SJSA1 (cell line): ENCODE measurements around the gene ARPC2. TPM values are rescaled to one million over a fixed set of nuclear protein-coding genes. Genes with fewer than 3 reads are reported as not detected.
A peak's percentile ranks its signal among the peaks of the same experiment; 100 is the strongest.
"Not testable (repeated sequence)": the region's sequence is repeated elsewhere in the genome, so short reads cannot be mapped to it uniquely, and the experiment has no call there.

Source experiments
- DNase-seq, 2 experiments: peaks; one replicate each; pipeline ENCODE4 v3.0.0-alpha.2; 2015 to 2020; ENCODE audit warnings: low spot score in 2 of 2, low read depth in 1 of 2
- H3K27ac ChIP-seq: fragments of 250-450 bp; sonication (Bioruptor Pico); 2 replicates; pipeline ENCODE4 v1.5.1; 2020; ENCODE audit warnings: mild to moderate bottlenecking, moderate library complexity
- H3K27me3 ChIP-seq: fragments of 250-450 bp; sonication (Bioruptor Pico); replicated peaks from 2 replicates; pipeline ENCODE4 v1.5.1; 2020; ENCODE audit warnings: mild to moderate bottlenecking, moderate library complexity
- H3K36me3 ChIP-seq: fragments of 250-450 bp; sonication (Bioruptor Pico); 2 replicates; pipeline ENCODE4 v1.5.1; 2020; ENCODE audit warnings: mild to moderate bottlenecking
- H3K4me1 ChIP-seq: fragments of 250-450 bp; sonication (Bioruptor Pico); replicated peaks from 2 replicates; pipeline ENCODE4 v1.6.1; 2021; ENCODE audit warnings: mild to moderate bottlenecking
- H3K4me3 ChIP-seq: fragments of 250-450 bp; sonication (Bioruptor Pico); 2 replicates; pipeline ENCODE4 v1.5.1; 2020; ENCODE audit warnings: mild to moderate bottlenecking
- H3K9me3 ChIP-seq: fragments of 250-450 bp; sonication (Bioruptor Pico); replicated peaks from 2 replicates; pipeline ENCODE4 v1.5.1; 2020; ENCODE audit warnings: mild to moderate bottlenecking
- total RNA-seq: library from RNA; depleted of rRNA; stranded (reverse); fragments of >200 nt; shearing (Covaris generic); gene quantifications from 2 replicates; pipeline ENCODE4 v1.2.3, GENCODE V29; 2014; rRNA removed

Gene ARPC2
- 490 and 702 TPM in 2 replicates for total RNA-seq

DNA sequence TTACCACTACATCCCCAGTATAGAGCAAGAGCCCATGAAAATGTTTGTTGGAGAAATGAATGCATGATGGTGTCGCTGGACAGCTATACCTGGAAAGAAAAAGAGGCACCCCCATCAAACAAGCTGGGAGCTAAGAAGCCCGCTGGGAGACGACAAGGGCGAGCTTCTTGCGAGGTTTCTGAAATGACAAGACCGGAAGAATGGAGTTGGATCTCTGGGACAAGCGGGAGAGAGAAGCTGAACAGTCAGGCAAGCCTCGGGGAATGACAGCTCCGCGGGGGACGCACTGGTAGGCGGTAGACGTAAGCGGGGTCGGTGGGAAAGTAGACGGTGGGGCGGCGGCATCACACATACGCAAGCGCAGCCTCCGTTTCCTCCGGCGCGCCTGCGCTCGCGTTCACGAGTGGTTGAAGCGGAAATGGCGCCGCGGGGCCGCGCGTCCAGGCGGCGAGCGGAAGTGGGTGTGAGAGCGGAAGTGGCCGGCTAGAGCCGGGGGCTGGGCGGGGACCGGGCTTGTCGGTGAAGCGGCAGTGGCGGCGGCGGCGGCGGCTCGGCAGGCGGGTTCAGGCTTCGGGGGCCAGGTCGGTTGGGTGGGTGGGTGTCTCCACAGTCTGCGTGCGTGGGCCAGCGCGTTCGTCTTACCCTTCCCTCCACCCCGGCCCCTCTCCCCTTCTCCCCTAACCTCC lies at the start of gene ARPC2:
Gene ARPC2, plus strand, starts transcription at position 516 of the 686 bp plus-strand sequence. CDS start 282 bp downstream, outside the sequence.
- no peaks in the 10 kb centered on the region; the same call in 1 of the 2 replicates for H3K27me3 ChIP-seq
- peak within 1 kb of the TSS; percentile 75 for H3K4me3 ChIP-seq
- peak; percentile 88 to 95 for DNase-seq
- H3K9me3 ChIP-seq: 0 out of 2 replicates have a peak, but pooled peaks cover 3% of the 10 kb centered on the region
- H3K27ac ChIP-seq: peak within 1 kb of the TSS; percentile 81
- H3K4me1 ChIP-seq: peaks cover 29% of the 10 kb centered on the region
- peaks cover 45% of the 10 kb centered on the region for H3K36me3 ChIP-seq

GRCh38 chr2:218168016-218168415 lies 49.0 kb upstream of the ARPC2 start:
- 0 out of 2 replicates have a peak, but pooled peaks cover 10% of the 10 kb centered on the region for H3K27me3 ChIP-seq
- no peaks in the 10 kb centered on the region for H3K9me3 ChIP-seq
- no peaks in the 10 kb centered on the region for H3K36me3 ChIP-seq
- no peak overlapping the region for H3K4me3 ChIP-seq
- no peak for DNase-seq
- H3K27ac ChIP-seq: no peak overlapping the region
- H3K4me1 ChIP-seq: no peaks in the 10 kb centered on the region

DNA sequence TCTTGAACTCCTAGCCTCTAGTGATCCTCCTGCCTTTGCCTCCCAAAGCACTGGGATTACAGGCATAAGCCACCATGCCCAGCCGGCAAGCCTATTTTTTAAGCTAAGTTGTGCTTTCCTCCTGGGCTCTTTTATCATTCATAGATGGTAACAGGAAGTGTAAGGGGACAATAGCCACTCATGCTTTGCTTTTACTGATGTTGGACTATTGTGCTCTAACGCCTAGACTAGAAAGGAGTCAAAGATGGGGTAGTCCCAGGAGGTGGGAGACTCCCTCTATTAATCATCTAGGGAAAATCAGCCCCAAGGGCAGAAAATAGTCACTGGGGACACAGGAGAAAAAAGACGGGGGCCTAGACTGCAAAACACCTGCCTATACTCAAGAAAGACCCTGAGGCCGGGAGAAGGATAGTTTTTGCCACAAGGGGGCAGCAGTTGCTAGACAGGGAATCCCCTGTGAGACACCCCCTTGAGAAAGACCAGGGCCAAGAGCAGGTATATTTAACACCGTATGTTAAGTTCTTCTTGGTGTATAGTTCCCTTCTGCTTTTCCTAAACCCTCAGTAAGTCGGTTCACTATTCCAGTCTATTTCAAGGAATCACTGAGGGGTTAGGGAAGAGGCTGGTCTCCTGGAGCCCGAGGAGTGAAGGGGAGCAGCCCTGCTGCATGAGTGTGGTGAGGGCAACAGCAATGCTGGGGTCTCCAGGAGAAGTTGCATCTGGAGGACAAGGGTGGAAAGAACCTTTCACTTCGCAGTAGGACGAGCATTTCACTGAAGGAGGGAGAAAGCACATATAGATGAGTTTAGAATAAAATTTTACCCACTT lies 48.1 kb upstream of the ARPC2 start:
- Histone ChIP-seq H3K4me1 (no peaks in the 10 kb centered on the region), H3K36me3 (no peaks in the 10 kb centered on the region), H3K27me3 (0 out of 2 replicates have a peak, but pooled peaks cover 10% of the 10 kb centered on the region), H3K9me3 (no peaks in the 10 kb centered on the region), H3K4me3 (no peak overlapping the region), H3K27ac (no peak overlapping the region)
- peak; percentile 37 to 68 for DNase-seq

GRCh38 chr2:218169757-218170546 lies 47.0 kb upstream of the ARPC2 start:
- H3K27me3 ChIP-seq: 0 out of 2 replicates have a peak, but pooled peaks cover 10% of the 10 kb centered on the region
- H3K27ac ChIP-seq: no peak overlapping the region
- no peaks in the 10 kb centered on the region for H3K4me1 ChIP-seq
- no peak overlapping the region for H3K4me3 ChIP-seq
- H3K36me3 ChIP-seq: no peaks in the 10 kb centered on the region
- no peaks in the 10 kb centered on the region for H3K9me3 ChIP-seq
- DNase-seq: no peak

GRCh38 chr2:218171744-218172143 lies 45.2 kb upstream of the ARPC2 start:
- H3K9me3 ChIP-seq, H3K27ac ChIP-seq, DNase-seq, H3K36me3 ChIP-seq, H3K4me1 ChIP-seq, H3K4me3 ChIP-seq, H3K27me3 ChIP-seq: not testable (repeated sequence)

- no peaks in the 10 kb centered on the region for H3K9me3 ChIP-seq
- H3K27me3 ChIP-seq: no peaks in the 10 kb centered on the region
- no peak overlapping the region for H3K27ac ChIP-seq
- H3K4me1 ChIP-seq: no peaks in the 10 kb centered on the region
- DNase-seq: no peak
- H3K4me3 ChIP-seq: no peak overlapping the region
- no peaks in the 10 kb centered on the region for H3K36me3 ChIP-seq
These were observed 44.1 kb upstream of the ARPC2 start for GRCh38 chr2:218172845-218173244.

GRCh38 chr2:218179782-218180181 lies 37.2 kb upstream of the ARPC2 start:
- no peaks in the 10 kb centered on the region for H3K9me3 ChIP-seq
- no peaks in the 10 kb centered on the region for H3K36me3 ChIP-seq
- DNase-seq: no peak
- H3K27ac ChIP-seq: no peak overlapping the region
- H3K4me1 ChIP-seq: no peaks in the 10 kb centered on the region
- H3K27me3 ChIP-seq: peaks cover 3% of the 10 kb centered on the region; the same call in 1 of the 2 replicates
- H3K4me3 ChIP-seq: no peak overlapping the region

- H3K4me1 ChIP-seq: no peaks in the 10 kb centered on the region
- DNase-seq: no peak
- no peak overlapping the region for H3K4me3 ChIP-seq
- H3K27me3 ChIP-seq: peaks cover 3% of the 10 kb centered on the region; the same call in 1 of the 2 replicates
- H3K27ac ChIP-seq: no peak overlapping the region
- H3K9me3 ChIP-seq: no peaks in the 10 kb centered on the region
- no peaks in the 10 kb centered on the region for H3K36me3 ChIP-seq
These were observed 36.4 kb upstream of the ARPC2 start for GRCh38 chr2:218180467-218181114.

DNA sequence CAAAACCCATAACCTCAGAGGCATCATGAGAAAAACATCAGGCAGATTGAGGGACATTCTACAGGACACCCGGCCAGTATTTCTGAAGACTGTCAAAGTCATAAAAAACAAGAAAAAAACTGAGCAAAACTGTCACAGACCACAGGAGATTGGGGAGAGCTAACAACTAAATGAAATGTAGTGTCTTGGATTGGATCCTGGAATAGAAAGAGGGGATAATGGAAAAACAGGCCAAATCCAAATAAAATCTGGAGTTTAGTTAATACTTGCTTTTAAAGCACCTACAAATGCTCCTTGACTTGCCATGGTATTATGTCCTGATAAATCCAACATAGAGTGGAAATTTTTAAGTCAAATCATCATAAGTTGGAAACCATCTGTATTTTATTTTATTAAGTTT lies 32.7 kb upstream of the ARPC2 start:
- H3K27me3 ChIP-seq: peaks cover 3% of the 10 kb centered on the region; the same call in 1 of the 2 replicates
- H3K9me3 ChIP-seq: no peaks in the 10 kb centered on the region
- no peak overlapping the region for H3K27ac ChIP-seq
- H3K36me3 ChIP-seq: no peaks in the 10 kb centered on the region
- no peak for DNase-seq
- H3K4me1 ChIP-seq: no peaks in the 10 kb centered on the region
- no peak overlapping the region for H3K4me3 ChIP-seq

DNA sequence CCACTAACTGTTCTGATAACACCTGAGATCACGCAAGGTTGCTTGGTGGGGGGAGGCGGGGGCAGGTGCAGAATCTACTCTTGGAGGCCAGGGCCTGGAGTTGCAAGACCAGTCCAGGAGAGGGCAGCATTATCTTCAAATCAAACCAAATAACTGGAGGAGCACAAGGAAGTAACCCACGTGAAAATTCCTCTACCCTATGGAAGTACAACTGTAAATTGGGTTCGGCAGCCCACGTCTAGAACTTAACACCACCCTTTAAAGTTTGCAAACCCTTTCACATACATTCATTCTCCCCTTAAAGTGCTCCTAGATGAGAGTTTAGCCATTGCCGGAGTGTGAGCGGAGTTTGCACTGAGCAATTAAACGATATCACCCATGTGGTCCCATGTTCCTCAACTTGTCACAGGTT lies 30.6 kb upstream of the ARPC2 start:
- DNase-seq: peak; percentile 42 to 58
- Histone ChIP-seq H3K4me1 (no peaks in the 10 kb centered on the region), H3K4me3 (no peak overlapping the region), H3K27ac (no peak overlapping the region), H3K9me3 (no peaks in the 10 kb centered on the region), H3K36me3 (no peaks in the 10 kb centered on the region), H3K27me3 (peaks cover 3% of the 10 kb centered on the region; the same call in 1 of the 2 replicates)

DNA sequence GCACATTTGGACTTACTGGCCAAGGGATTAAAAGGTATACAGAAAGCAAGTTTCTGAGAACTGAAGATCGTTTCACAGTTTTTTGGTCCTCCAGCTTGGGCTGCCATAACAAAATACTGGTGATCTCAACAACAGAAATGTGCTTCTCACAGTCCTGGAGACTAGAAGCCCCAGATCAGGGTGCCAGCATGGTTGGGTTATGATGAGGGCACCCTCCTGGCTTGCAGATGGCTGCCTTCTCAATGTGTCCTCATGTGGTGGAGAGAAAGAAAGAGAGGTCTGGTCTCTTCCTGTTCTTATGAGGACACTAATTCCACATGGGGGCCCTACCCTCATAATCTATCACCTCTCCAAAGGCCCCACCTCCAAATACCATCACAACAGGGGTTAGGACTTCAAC lies 30.1 kb upstream of the ARPC2 start:
- H3K4me1 ChIP-seq: no peaks in the 10 kb centered on the region
- H3K27ac ChIP-seq: no peak overlapping the region
- no peak for DNase-seq
- no peaks in the 10 kb centered on the region for H3K36me3 ChIP-seq
- no peak overlapping the region for H3K4me3 ChIP-seq
- H3K9me3 ChIP-seq: no peaks in the 10 kb centered on the region
- peaks cover 3% of the 10 kb centered on the region; the same call in 1 of the 2 replicates for H3K27me3 ChIP-seq

GRCh38 chr2:218187296-218188015 lies 29.5 kb upstream of the ARPC2 start:
- no peak overlapping the region for H3K27ac ChIP-seq
- no peak for DNase-seq

More at GRCh38 chr2:218187296-218188015, 29.5 kb upstream of the ARPC2 start:
- no peak overlapping the region for H3K4me3 ChIP-seq
- no peaks in the 10 kb centered on the region for H3K36me3 ChIP-seq
- peaks cover 3% of the 10 kb centered on the region; the same call in 1 of the 2 replicates for H3K27me3 ChIP-seq
- H3K4me1 ChIP-seq: no peaks in the 10 kb centered on the region
- H3K9me3 ChIP-seq: no peaks in the 10 kb centered on the region
